NCI-H146 treated with DMSO at 0.1 percent for 48 hours (cell line): ENCODE data around the gene ANP32A.
"Not testable (repeated sequence)": the region's sequence is repeated elsewhere in the genome, so short reads cannot be mapped to it uniquely, and the experiment has no call there.

Source experiments
- DNase-seq: peaks from one replicate; lab custom pipeline; 2025; ENCODE audit not compliant: unreplicated experiment; lab: John Stamatoyannopoulos, UW

ANP32A gene

DNA sequence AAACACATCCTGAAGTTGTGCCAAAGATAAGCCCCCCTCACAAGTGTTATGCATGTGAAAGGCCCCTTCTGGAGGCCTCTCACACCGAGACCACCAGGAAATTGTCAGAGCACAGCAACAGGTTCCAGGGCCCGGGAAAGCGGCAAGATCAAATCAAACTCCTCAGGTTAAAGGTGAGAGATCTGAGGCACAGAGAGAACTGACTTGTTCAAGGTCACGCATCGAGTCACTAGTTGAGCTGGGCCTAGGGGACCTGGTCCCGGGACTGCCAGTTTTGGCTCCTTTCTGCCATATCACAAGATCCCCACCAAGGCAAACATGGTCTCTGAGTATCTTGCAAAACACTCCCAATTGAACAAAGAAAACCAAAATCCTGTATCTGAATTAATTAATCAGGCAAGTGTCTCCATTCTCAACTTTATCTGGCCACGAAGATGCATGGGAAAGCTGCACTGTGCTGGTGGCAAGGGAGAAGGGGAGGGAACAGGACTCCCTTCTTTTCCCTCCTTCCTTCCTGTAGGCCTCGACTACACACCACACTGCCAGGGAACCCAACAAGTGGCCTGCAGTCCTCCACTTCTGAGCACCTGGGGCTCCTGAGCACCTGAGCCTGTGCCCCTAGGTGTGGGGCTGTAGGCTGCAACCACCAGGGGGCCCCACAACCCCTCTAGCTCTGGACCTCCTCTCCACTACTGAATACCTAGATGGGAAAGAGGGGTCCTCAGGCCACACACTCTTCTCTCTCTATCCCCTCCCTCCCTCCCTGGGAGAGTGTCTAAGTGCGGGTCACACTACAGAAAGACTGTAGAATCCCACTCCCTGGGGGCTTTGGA is 37.3 kb downstream of the ANP32A start:
- no peak for DNase-seq

DNA sequence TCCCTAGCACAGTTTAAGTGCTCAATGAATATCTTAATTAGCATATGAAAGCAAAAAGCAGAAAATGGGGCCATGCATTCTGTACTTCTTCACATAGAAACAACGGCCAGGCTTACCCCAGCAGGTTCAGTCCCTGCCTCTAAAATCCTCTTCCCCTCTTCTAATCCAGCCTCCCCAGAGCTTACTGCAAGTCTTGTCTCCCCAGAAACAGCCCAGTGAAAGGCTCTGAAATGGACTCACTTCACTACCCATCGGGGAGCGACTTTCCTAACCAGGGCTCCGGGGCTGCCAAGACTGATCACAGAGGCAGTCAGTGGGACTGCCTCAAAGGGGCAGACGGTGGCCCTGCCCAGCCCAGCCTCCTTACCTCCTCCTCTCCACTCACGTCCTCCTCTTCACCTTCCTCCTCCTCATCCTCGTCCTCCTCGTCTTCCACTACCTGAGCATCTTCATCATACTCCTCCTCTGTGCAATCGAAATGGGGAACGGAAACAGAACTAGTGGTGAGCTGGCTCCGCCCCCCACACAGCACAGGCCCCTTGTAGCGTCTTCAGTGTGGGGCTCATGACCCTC is 38.0 kb downstream of the ANP32A start:
- no peak for DNase-seq

DNA sequence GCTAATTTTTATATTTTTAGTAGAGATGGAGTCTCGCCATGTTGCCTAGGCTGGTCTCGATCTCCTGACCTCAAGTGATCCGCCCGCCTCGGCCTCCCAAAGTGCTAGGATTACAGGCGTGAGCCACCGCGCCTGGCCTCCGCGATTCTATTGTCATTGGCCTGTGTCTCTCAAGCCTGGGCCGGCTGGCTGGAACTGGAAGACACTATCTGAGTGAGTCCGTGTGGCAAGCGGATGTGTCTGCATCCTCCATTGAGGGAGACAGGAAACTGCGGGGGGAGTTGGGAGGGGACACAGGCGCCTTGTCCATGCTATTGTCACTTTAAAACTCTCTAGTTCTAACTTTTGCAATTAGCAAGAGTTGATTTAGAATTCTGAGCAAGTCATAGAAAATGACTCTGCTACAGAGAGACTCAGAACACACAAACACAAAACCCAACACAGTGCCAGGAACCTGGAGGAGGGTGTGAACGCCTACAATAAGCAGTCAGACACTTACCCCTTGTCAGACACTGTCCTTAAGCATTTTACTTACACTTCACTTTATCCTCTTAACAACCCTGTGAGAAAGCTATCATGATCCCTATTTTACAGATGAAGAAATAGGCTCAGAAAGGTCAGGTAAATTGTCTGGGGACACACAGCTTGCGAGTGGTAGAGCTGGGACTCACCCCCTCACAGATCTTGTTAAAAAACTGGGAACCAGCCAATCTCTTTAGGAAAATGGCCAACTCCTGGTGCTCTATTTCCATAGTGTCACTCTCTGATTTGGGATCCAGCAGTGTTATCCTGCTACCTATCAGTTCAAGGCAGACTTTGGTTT is 38.7 kb downstream of the ANP32A start:
- DNase-seq = no peak

DNA sequence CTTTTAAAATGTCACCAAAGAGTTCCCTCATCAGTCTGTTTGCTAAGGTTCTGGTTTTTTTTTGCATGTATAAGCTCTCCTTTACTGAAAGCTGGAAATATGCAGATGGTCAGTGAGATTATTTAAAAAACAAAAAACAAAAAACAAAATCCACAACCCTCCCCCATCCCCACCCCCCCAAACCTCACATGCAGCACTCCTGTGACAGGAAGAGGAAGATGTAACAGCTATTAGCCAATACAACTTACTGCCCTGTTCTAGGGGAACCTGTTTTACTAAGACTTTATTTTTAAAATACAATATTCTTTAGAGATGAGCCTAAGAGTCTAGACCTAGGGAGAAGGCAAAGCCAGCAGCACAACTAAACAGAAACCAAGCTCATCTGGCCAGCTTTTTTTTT is 39.5 kb downstream of the ANP32A start:
- no peak for DNase-seq

- DNase-seq = no peak
Observed at GRCh38 chr15:68778876-68779275, 41.8 kb downstream of the ANP32A start.

DNA sequence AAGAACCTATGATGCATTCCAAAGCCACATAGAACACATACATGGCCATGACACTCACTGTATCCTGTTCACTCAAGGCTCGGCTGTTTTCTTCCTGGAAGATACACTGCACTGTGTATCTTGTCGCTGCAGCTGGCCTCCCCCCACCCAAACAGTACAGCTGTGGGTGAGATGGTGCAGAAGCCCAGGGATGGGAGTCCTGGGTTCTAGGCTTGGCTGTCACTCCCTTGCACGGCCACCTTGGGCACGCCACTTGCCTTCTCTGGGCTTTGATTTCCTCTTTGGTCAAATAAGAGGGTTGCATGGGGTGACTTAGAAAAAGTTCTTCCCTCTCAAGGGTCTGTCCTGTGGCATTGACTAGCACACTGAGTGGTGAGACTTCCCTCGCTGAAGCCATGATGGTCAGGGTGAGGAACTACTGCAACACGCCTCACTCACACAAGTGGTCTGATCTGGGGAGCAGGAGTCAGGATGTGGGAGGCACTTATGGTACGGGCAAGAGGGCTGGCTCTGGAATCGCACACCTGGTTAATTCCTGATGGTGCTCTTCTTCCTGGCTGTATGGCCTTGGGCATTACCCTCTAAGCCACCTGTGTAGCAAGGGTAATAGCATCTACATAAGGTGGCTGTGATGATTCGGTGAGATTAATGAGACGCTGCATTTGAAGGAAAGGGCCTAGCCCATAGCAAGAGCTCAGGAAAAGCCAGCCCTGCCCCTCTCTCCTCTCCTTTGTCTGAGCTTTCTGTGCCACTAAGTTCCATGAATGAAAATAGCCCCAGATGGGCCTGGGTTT is 44.0 kb downstream of the ANP32A start:
- no peak for DNase-seq

DNA sequence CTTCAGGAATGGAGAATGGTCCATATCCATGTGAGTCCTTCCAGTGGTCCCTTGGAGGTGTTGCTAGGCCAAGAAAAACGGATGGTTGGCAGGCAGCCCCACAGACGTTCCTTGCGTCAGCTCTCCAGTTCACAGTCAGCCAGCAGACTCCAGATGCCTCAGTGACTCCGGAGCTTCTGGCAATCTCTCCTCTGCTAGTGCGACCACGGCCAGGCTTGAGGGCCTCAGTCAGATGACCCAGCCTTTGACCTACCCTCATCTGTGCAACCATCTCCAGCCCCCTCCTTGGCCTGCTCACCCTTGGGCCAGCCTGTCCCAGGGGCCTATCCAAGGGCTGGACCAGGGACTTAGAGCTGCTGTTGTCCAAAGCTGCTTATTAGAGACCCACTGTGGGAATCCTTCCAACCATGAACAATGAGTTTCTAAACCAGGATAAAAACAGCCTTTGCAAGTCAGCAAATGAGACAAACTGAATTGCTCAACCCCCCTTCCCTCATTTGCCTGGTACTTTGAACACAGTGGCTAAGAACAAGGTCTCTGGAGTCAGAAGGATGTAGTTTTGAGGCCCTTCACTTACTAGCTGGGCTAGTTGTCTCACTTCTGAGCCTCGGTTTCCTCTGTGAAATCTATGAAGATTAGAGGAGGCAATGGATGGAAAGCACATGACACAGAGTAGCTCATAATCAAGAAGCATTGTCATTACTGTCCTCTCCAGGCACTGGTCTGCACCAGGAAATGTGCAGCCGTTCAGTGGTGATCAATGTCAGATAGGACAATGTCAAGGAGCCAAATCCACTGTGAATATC is 44.8 kb downstream of the ANP32A start:
- no peak for DNase-seq

- no peak for DNase-seq
Observed at GRCh38 chr15:68775236-68775577, 45.5 kb downstream of the ANP32A start.

DNA sequence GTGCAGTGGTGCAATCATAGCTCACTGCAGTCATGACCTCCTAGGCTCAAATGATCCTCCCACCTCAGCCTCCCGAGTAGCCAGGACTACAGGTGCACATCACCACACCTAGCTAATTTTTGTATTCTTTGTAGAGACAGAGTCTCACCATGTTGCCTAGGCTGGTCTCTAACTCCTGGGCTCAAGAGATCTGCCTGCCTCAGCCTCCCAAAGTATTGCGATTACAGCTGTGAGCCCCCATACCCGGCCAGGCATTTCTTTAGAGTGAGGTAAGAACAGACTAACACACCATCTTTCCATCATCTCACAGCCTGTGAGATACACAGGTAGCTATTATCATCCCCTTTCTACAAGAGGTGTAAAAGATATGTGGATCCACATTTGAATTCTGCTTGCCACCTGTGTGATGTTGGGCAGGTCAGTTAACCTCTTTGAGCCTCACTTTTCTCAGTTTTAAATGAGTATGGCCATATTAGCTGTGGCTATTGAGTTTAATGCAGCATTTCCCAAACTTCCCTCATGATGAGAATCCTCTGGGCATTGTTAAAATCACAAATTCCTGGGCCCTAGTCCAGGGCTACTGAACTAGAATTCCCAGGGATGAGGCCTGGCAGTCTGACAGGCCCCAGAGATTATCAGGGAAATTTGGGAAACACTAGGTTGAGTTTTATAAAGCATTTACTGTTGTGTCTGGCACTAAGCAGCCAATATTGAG is 46.0 kb downstream of the ANP32A start:
- DNase-seq = no peak

DNA sequence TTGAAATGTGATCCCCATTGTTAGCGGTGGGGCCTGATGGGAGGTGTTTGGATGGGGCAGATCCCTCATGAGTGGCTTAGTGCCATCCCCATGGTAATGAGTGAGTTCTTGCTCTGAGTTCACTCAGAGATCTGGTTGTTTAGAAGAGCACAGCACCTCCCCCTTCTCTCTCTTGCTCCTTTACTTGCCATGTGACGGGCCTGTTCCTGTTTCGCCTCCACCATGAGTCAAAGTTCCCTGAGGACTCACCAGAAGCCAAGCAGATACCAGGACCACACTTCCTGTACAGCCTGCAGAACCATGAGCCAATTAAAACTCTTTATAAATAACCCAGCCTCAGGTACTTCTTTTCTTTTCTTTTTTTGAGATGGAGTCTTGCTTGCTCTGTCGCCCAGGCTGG is 46.6 kb downstream of the ANP32A start:
- DNase-seq = no peak

- DNase-seq = no peak
Observed at GRCh38 chr15:68773036-68773435, 47.7 kb downstream of the ANP32A start.

GRCh38 chr15:68770216-68770615 is 50.5 kb downstream of the ANP32A start:
- DNase-seq = no peak

DNA sequence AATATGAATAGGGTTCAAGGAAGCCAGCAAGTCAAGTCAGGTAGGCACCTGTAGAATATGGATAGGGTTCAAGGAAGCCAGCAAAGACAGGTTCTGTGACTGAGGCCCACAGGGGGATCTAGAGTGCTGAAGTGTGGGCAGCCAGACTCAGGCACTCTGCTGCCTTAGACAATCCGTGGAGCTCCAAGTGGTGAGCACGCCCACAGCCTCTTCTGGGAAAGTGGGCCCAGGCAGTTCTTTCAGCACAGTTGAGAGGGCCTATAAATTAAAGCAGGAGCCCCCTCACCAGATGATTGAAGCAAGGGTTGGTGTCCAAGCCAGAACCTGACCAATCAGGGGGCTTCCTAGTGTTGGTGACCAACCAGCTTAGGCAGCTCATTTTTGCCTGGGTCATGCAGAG is 51.0 kb downstream of the ANP32A start:
- DNase-seq = no peak

DNA sequence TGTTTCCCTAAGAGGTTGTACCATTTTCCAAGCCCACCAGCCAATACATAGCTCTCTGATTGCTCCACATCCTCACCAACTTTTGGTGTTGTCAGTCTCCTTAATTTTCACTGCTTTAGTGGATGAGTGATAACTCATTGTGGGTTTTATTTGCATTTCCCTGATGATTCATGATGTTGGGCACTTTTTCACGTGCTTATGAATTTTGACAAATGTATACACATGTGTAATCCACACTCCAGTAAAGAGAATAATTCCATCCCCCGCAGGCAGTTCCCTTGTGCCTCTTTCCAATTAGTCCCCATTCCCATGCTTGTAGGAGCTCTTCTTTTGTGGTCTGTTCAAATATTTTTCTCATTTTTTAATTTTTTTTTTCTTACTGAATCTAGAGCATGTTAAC is 52.4 kb downstream of the ANP32A start:
- no peak for DNase-seq

- DNase-seq = no peak
Observed at GRCh38 chr15:68767833-68768232, 52.9 kb downstream of the ANP32A start.

- peak; percentile 18 for DNase-seq
Observed at GRCh38 chr15:68765602-68766368, 54.9 kb downstream of the ANP32A start.

GRCh38 chr15:68764090-68764489 is 56.6 kb downstream of the ANP32A start:
- no peak for DNase-seq

- DNase-seq = no peak
Observed at GRCh38 chr15:68763063-68763462, 57.6 kb downstream of the ANP32A start.

- DNase-seq = not testable (repeated sequence)
Observed at GRCh38 chr15:68759982-68760579, 60.6 kb downstream of the ANP32A start.
